ENCODE measurements around the gene VWF. TPM values are rescaled to one million over a fixed set of nuclear protein-coding genes. Genes with fewer than 3 reads are reported as not detected.

The VWF gene
- total RNA-seq, 1 experiment from 2014 or later, result 0.03 TPM

GRCh38 chr12:5916785-5917290, 207.6 kb downstream of the VWF start:
- no peak for DNase-seq
- H3K27me3 ChIP-seq, result no peaks in the 10 kb centered on the region; the same call in 1 of the 2 replicates
- no peaks in the 10 kb centered on the region for H3K9me3 ChIP-seq
- H3K4me3 ChIP-seq, result no peak overlapping the region
- no peaks in the 10 kb centered on the region for H3K36me3 ChIP-seq

- H3K27me3 ChIP-seq, result no peaks in the 10 kb centered on the region; the same call in none of the 2 replicates
- DNase-seq, result no peak
- H3K4me3 ChIP-seq, result no peak overlapping the region
- H3K36me3 ChIP-seq, result no peaks in the 10 kb centered on the region
- H3K9me3 ChIP-seq, result no peaks in the 10 kb centered on the region
Measured at GRCh38 chr12:5915511-5915910, 209.0 kb downstream of the VWF start.

- Histone ChIP-seq H3K27me3 (no peaks in the 10 kb centered on the region; the same call in none of the 2 replicates), H3K36me3 (no peaks in the 10 kb centered on the region), H3K4me3 (no peak overlapping the region), H3K9me3 (no peaks in the 10 kb centered on the region)
- no peak for DNase-seq
Measured at GRCh38 chr12:5914387-5915149, 209.9 kb downstream of the VWF start.

- no peaks in the 10 kb centered on the region for H3K36me3 ChIP-seq
- no peak for DNase-seq
- H3K27me3 ChIP-seq, result no peaks in the 10 kb centered on the region; the same call in none of the 2 replicates
- H3K9me3 ChIP-seq, result no peaks in the 10 kb centered on the region
- no peak overlapping the region for H3K4me3 ChIP-seq
Measured at GRCh38 chr12:5913387-5913786, 211.1 kb downstream of the VWF start.

- DNase-seq, result no peak
- Histone ChIP-seq H3K9me3 (no peaks in the 10 kb centered on the region), H3K4me3 (no peak overlapping the region), H3K36me3 (no peaks in the 10 kb centered on the region), H3K27me3 (no peaks in the 10 kb centered on the region; the same call in none of the 2 replicates)
Measured at GRCh38 chr12:5912437-5913334, 211.8 kb downstream of the VWF start.

- Histone ChIP-seq H3K9me3 (no peaks in the 10 kb centered on the region), H3K36me3 (no peaks in the 10 kb centered on the region), H3K27me3 (no peaks in the 10 kb centered on the region; the same call in none of the 2 replicates), H3K4me3 (no peak overlapping the region)
- no peak for DNase-seq
Measured at GRCh38 chr12:5912011-5912410, 212.5 kb downstream of the VWF start.

- H3K27me3 ChIP-seq, result no peaks in the 10 kb centered on the region; the same call in none of the 2 replicates
- no peak for DNase-seq
- H3K9me3 ChIP-seq, result no peaks in the 10 kb centered on the region
- H3K4me3 ChIP-seq, result no peak overlapping the region
- H3K36me3 ChIP-seq, result no peaks in the 10 kb centered on the region
Measured at GRCh38 chr12:5910790-5911548, 213.5 kb downstream of the VWF start.

GRCh38 chr12:5909560-5909959, 214.9 kb downstream of the VWF start:
- H3K36me3 ChIP-seq, result no peaks in the 10 kb centered on the region
- no peak for DNase-seq
- no peaks in the 10 kb centered on the region; the same call in none of the 2 replicates for H3K27me3 ChIP-seq
- H3K4me3 ChIP-seq, result no peak overlapping the region
- H3K9me3 ChIP-seq, result no peaks in the 10 kb centered on the region

GRCh38 chr12:5908251-5908650, 216.2 kb downstream of the VWF start:
- no peak overlapping the region for H3K4me3 ChIP-seq
- no peak for DNase-seq
- no peaks in the 10 kb centered on the region for H3K36me3 ChIP-seq
- no peaks in the 10 kb centered on the region; the same call in none of the 2 replicates for H3K27me3 ChIP-seq
- H3K9me3 ChIP-seq, result no peaks in the 10 kb centered on the region

GRCh38 chr12:5907807-5908206, 216.7 kb downstream of the VWF start:
- Histone ChIP-seq H3K9me3 (no peaks in the 10 kb centered on the region), H3K27me3 (no peaks in the 10 kb centered on the region; the same call in 1 of the 2 replicates), H3K4me3 (no peak overlapping the region), H3K36me3 (no peaks in the 10 kb centered on the region)
- DNase-seq, result no peak

- no peak for DNase-seq
Measured at GRCh38 chr12:5905757-5906156, 218.7 kb downstream of the VWF start.

GRCh38 chr12:5904969-5905368, 219.5 kb downstream of the VWF start:
- H3K9me3 ChIP-seq, result no peaks in the 10 kb centered on the region
- no peaks in the 10 kb centered on the region; the same call in 1 of the 2 replicates for H3K27me3 ChIP-seq
- H3K4me3 ChIP-seq, result no peak overlapping the region
- DNase-seq, result no peak
- no peaks in the 10 kb centered on the region for H3K36me3 ChIP-seq

More at GRCh38 chr12:5905757-5906156, 218.7 kb downstream of the VWF start:
- Histone ChIP-seq H3K36me3 (no peaks in the 10 kb centered on the region), H3K9me3 (no peaks in the 10 kb centered on the region), H3K4me3 (no peak overlapping the region), H3K27me3 (no peaks in the 10 kb centered on the region; the same call in 1 of the 2 replicates)

- no peak for DNase-seq
- no peak overlapping the region for H3K4me3 ChIP-seq
- H3K36me3 ChIP-seq, result no peaks in the 10 kb centered on the region
- H3K27me3 ChIP-seq, result no peaks in the 10 kb centered on the region; the same call in 1 of the 2 replicates
- H3K9me3 ChIP-seq, result no peaks in the 10 kb centered on the region
Measured at GRCh38 chr12:5904441-5904840, 220.0 kb downstream of the VWF start.

GRCh38 chr12:5902736-5903135, 221.7 kb downstream of the VWF start:
- no peak for DNase-seq
- H3K27me3 ChIP-seq, result peaks cover 2% of the 10 kb centered on the region; the same call in 1 of the 2 replicates

GRCh38 chr12:5901416-5901815, 223.1 kb downstream of the VWF start:
- Histone ChIP-seq H3K4me3 (no peak overlapping the region), H3K36me3 (no peaks in the 10 kb centered on the region), H3K27me3 (peaks cover 7% of the 10 kb centered on the region), H3K9me3 (no peaks in the 10 kb centered on the region; the same call in 1 of the 2 replicates)
- no peak for DNase-seq

More at GRCh38 chr12:5902736-5903135, 221.7 kb downstream of the VWF start:
- no peak overlapping the region for H3K4me3 ChIP-seq
- H3K9me3 ChIP-seq, result no peaks in the 10 kb centered on the region; the same call in 1 of the 2 replicates
- no peaks in the 10 kb centered on the region for H3K36me3 ChIP-seq

GRCh38 chr12:5900533-5901205, 223.8 kb downstream of the VWF start:
- no peak for DNase-seq
- Histone ChIP-seq H3K27me3 (peaks cover 10% of the 10 kb centered on the region), H3K36me3 (no peaks in the 10 kb centered on the region), H3K9me3 (no peaks in the 10 kb centered on the region; the same call in 1 of the 2 replicates), H3K4me3 (no peak overlapping the region)
